ENCODE measurements around the gene NSUN2.

DNA sequence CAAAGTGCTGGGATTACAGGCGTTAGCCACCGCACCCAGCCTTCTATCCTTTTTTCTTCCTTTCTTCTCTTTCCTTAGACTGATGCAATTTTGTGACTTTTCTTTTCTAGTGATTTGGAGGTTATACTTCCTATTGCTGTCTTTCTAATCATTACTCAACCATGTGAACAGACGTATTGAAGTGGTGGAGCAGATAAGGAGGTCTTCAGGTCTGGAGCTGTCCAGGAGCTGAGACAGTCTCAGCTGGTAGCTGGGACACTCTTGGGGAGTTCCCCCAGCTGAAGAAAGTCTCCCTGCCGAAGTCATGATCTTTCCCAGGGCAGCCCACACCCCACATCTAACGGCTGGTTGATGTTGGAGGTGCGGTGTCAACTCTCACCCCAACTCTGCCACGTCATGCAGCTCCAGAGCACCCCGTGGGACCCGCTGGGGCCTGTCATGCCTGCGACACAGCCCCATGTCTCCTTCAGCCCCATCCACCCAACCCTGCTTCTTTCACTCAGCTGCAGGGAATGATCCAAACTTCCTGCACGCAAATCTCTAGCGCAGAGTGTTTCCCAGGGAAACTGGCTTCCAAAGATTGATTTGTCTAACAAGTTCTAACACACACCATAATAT lies 41.1 kb downstream of the NSUN2 start:
- TF ChIP-seq, protein P1, sequence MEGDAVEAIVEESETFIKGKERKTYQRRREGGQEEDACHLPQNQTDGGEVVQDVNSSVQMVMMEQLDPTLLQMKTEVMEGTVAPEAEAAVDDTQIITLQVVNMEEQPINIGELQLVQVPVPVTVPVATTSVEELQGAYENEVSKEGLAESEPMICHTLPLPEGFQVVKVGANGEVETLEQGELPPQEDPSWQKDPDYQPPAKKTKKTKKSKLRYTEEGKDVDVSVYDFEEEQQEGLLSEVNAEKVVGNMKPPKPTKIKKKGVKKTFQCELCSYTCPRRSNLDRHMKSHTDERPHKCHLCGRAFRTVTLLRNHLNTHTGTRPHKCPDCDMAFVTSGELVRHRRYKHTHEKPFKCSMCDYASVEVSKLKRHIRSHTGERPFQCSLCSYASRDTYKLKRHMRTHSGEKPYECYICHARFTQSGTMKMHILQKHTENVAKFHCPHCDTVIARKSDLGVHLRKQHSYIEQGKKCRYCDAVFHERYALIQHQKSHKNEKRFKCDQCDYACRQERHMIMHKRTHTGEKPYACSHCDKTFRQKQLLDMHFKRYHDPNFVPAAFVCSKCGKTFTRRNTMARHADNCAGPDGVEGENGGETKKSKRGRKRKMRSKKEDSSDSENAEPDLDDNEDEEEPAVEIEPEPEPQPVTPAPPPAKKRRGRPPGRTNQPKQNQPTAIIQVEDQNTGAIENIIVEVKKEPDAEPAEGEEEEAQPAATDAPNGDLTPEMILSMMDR (IDR thresholded peaks at IDR 0.05) = no peak
- no peak for TF ChIP-seq POLR2A (IDR thresholded peaks at IDR 0.05)
- no peak for TF ChIP-seq EP300 (IDR thresholded peaks at IDR 0.05)
- no peak for TF ChIP-seq POLR2AphosphoS5 (IDR thresholded peaks at IDR 0.05)
